Measurements from ENCODE around the gene ZMYM3. TPM values are rescaled to one million over a fixed set of nuclear protein-coding genes. Genes with fewer than 3 reads are reported as not detected.
"Not testable (repeated sequence)": the region's sequence is repeated elsewhere in the genome, so short reads cannot be mapped to it uniquely, and the experiment has no call there.

The ZMYM3 gene
- total RNA-seq, 2 donors from 2014 or later = 18.3 TPM

DNA sequence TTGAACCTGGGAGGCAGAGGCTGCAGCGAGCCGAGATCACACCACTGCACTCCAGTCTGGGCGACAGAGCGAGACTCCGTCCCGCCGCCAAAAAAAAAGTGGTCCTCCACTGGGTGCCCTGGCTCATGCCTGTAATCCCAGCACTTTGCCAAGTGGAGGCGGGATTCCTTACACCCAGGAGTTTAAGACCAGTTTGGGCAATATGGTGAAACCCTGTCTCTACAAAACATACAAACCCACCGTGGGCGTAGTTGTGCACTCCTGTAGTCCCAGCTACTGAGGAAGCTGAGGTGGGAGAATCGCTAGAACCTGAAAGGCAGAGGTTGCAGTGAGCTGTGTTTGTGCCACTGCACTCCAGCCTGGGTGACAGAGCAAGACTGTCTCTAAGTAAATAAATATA, 27.4 kb upstream of the ZMYM3 start:
- H3K36me3 Mint-ChIP-seq (ENCODE audit: low read depth) = peaks cover 34% of the 10 kb centered on the region

GRCh38 chrX:71272313-71272712, 18.4 kb upstream of the ZMYM3 start:
- H3K27ac Mint-ChIP-seq; H3K4me1 Mint-ChIP-seq; H3K4me3 Mint-ChIP-seq; H3K27me3 Mint-ChIP-seq; H3K36me3 Mint-ChIP-seq (ENCODE audit: low read depth); H3K9me3 Mint-ChIP-seq; ATAC-seq (replicated peaks): not testable (repeated sequence)

More for the DNA sequence above, 27.4 kb upstream of the ZMYM3 start:
- H3K27ac Mint-ChIP-seq; H3K4me3 Mint-ChIP-seq; H3K4me1 Mint-ChIP-seq; H3K9me3 Mint-ChIP-seq; ATAC-seq (replicated peaks); H3K27me3 Mint-ChIP-seq: not testable (repeated sequence)

- no peak for ATAC-seq (replicated peaks)
- Mint-ChIP-seq H3K9me3 (no peaks in the 10 kb centered on the region), H3K27ac (no peak overlapping the region), H3K36me3 (ENCODE audit: low read depth) (no peaks in the 10 kb centered on the region), H3K27me3 (no peaks in the 10 kb centered on the region), H3K4me1 (no peaks in the 10 kb centered on the region), H3K4me3 (no peak overlapping the region)
These were observed 16.0 kb upstream of the ZMYM3 start for GRCh38 chrX:71269801-71270395.

DNA sequence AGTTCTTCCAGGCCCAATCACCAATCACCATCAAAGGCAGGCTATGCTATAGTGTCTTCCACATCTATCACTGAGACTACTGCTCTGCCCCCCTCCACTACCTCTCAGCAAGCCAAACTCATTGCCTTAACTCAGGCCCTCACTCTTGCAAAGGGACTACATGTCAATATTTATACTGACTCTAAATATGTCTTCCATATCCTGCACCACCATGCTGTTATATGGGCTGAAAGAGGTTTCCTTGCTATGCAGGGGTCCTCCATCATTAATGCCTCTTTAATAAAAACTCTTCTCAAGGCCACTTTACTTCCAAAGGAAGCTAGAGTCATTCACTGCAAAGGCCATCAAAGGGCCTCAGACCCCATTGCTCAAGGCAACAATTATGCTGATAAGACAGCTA, 14.7 kb upstream of the ZMYM3 start:
- H3K27ac Mint-ChIP-seq; H3K27me3 Mint-ChIP-seq; H3K4me1 Mint-ChIP-seq; H3K36me3 Mint-ChIP-seq (ENCODE audit: low read depth); H3K9me3 Mint-ChIP-seq; H3K4me3 Mint-ChIP-seq; ATAC-seq (replicated peaks): not testable (repeated sequence)

- Mint-ChIP-seq H3K4me1 (peaks cover 7% of the 10 kb centered on the region), H3K27ac (no peak overlapping the region), H3K27me3 (no peaks in the 10 kb centered on the region), H3K36me3 (ENCODE audit: low read depth) (no peaks in the 10 kb centered on the region), H3K4me3 (no peak overlapping the region), H3K9me3 (no peaks in the 10 kb centered on the region)
- no peak for ATAC-seq (replicated peaks)
These were observed 2.9 kb upstream of the ZMYM3 start for GRCh38 chrX:71256856-71257255.

- no peaks in the 10 kb centered on the region for H3K27me3 Mint-ChIP-seq
- peaks cover 9% of the 10 kb centered on the region for H3K4me1 Mint-ChIP-seq
- peak overlapping the region; percentile 74 for H3K4me3 Mint-ChIP-seq
These were observed 2.1 kb upstream of the ZMYM3 start for GRCh38 chrX:71256051-71256450.

DNA sequence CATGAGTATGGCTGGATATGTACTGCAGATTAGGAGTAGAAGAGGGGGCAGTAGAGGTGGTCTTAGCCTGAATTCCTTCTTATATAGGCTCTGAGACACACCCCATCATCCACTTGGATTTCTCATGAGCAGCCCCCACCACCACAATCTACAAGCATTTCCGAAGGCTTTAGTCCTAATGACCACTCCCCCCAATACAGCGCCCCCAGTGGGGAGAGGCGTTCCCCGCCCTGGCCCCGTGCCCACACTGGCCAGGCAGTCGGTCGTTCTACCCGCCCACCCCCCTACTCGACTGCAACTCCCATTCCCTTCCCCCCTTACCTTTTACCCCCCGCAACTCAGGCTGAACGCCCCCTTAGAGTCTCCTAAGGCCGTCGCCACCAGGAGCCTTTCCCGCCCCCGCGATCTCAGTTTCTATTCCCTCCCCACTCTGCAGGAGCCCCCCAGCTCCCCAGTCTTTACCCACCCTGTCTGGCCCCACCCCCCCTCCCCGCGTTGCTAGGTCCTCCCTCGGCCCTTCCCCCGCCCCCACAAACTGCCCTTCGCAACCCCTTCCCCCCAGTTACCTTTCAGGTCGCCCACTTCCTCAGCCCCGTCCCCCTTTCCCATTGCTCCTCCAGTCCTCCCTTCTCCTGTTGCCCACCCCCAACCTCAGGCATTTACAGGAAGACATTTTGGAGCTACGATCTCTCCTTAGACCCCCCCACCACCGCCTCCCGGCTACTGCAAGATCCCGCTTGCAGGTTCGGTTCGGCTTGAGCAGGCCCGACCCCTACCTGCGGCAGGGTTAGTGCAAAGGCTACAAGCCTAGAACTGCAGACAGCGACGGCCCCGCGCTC, 468 bp downstream of the ZMYM3 start:
- H3K27ac Mint-ChIP-seq = peak overlapping the region; percentile 75
- ATAC-seq (replicated peaks) = no peak
- peak overlapping the region; percentile 74 for H3K4me3 Mint-ChIP-seq
- H3K4me1 Mint-ChIP-seq = peaks cover 9% of the 10 kb centered on the region
- H3K27me3 Mint-ChIP-seq = no peaks in the 10 kb centered on the region
- H3K9me3 Mint-ChIP-seq = no peaks in the 10 kb centered on the region
- H3K36me3 Mint-ChIP-seq (ENCODE audit: low read depth) = peaks cover 19% of the 10 kb centered on the region

More at GRCh38 chrX:71256051-71256450, 2.1 kb upstream of the ZMYM3 start:
- Mint-ChIP-seq H3K27ac (peak overlapping the region; percentile 75), H3K36me3 (ENCODE audit: low read depth) (no peaks in the 10 kb centered on the region), H3K9me3 (no peaks in the 10 kb centered on the region)
- no peak for ATAC-seq (replicated peaks)

DNA sequence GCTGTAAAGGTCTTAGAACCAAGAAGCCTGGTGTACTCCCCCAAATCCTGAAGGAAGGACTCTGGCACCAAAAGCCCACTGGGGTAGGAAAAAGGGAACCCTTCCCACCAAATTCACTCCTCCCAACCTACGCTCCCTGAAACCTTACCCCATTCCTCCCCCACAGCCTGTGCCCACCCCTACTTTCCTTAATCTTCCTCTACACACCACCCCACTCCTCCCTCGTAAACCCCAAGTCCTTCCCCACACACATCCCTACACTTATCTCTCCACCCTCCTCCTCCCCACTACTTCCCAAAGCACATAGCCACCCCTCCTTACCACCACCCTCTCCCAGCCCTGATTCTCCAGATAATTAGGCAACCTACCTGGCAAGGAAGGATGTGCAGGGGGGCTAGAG, 1.7 kb downstream of the ZMYM3 start:
- Mint-ChIP-seq H3K27me3 (no peaks in the 10 kb centered on the region), H3K4me1 (peaks cover 9% of the 10 kb centered on the region), H3K9me3 (no peaks in the 10 kb centered on the region), H3K36me3 (ENCODE audit: low read depth) (peaks cover 29% of the 10 kb centered on the region), H3K27ac (no peak overlapping the region), H3K4me3 (peak overlapping the region; percentile 74)
- no peak for ATAC-seq (replicated peaks)

GRCh38 chrX:71251466-71251973, 2.4 kb downstream of the ZMYM3 start:
- ATAC-seq (replicated peaks) = peak; percentile 26
- Mint-ChIP-seq H3K9me3 (no peaks in the 10 kb centered on the region), H3K4me3 (peak overlapping the region; percentile 74), H3K36me3 (ENCODE audit: low read depth) (peaks cover 34% of the 10 kb centered on the region), H3K27ac (no peak overlapping the region), H3K27me3 (no peaks in the 10 kb centered on the region), H3K4me1 (peaks cover 9% of the 10 kb centered on the region)

DNA sequence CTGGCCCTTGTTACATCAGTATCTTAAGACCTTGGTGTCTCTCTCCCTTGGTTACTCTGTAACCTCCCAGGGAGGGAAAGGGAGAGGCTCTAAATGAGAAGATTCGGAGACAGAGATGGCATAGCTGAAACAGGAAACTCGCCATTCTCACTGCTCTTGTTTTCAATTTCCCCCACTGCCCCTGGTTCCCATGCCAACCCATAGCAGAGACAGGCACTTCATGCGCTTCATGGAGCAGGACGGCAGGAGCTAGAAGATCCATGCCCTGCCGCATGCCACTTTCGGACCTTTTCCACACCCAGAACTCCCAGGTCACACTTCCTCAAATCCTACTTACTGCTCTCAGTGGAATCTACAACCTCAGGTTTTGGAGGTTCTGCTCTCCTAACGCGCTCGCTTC, 3.1 kb downstream of the ZMYM3 start:
- Mint-ChIP-seq H3K4me1 (peaks cover 9% of the 10 kb centered on the region), H3K4me3 (peak overlapping the region; percentile 74), H3K9me3 (no peaks in the 10 kb centered on the region), H3K27ac (no peak overlapping the region), H3K27me3 (no peaks in the 10 kb centered on the region), H3K36me3 (ENCODE audit: low read depth) (peaks cover 36% of the 10 kb centered on the region)
- no peak for ATAC-seq (replicated peaks)

- H3K27me3 Mint-ChIP-seq = no peaks in the 10 kb centered on the region
These were observed 8.8 kb downstream of the ZMYM3 start for GRCh38 chrX:71245159-71245558.

DNA sequence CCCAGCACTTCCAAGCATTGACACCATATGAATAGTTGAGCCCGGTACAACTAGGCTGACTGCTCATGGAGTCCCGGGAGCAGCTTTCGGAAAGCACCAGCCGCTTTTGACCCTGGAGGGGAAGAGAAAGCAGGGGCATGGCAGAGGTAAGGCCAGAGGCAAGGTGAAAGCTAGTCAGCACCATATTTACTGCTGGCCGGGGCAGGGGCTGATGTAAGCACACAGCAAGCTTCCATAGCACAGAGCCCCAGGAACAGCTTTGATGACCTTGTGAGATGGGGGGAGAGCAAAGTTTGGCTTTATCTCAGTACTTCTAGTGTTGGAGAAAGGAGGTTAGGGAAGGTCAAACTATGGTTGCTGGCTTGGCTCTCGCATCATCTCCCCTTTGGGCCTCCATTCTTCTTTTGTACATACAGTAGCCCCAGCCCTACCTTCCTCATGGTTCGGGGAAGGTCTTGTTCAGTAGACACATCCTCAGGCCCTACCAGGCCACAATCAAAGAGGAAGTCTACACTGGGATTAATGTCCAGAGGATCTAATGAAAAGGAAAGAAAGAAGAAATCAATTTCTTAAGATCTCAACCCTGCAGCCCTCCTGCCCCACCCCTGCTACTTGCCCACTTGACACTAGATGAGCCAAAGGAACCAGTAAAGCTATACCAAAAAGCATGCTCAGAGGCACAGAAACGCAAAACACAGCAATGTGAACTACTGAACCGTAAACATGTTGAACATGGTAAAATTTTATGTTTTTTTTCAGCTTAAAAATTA, 9.4 kb downstream of the ZMYM3 start:
- Mint-ChIP-seq H3K4me3 (no peak overlapping the region), H3K27me3 (no peaks in the 10 kb centered on the region), H3K4me1 (no peaks in the 10 kb centered on the region), H3K27ac (no peak overlapping the region), H3K36me3 (ENCODE audit: low read depth) (peaks cover 87% of the 10 kb centered on the region), H3K9me3 (no peaks in the 10 kb centered on the region)
- no peak for ATAC-seq (replicated peaks)

More at GRCh38 chrX:71245159-71245558, 8.8 kb downstream of the ZMYM3 start:
- Mint-ChIP-seq H3K36me3 (ENCODE audit: low read depth) (peaks cover 88% of the 10 kb centered on the region), H3K4me3 (no peak overlapping the region), H3K9me3 (no peaks in the 10 kb centered on the region), H3K27ac (no peak overlapping the region), H3K4me1 (no peaks in the 10 kb centered on the region)
- no peak for ATAC-seq (replicated peaks)

GRCh38 chrX:71241301-71241700, 12.6 kb downstream of the ZMYM3 start:
- Mint-ChIP-seq H3K27me3 (no peaks in the 10 kb centered on the region), H3K4me3 (no peak overlapping the region), H3K9me3 (no peaks in the 10 kb centered on the region), H3K36me3 (ENCODE audit: low read depth) (peaks cover 59% of the 10 kb centered on the region), H3K27ac (no peak overlapping the region), H3K4me1 (no peaks in the 10 kb centered on the region)
- ATAC-seq (replicated peaks) = no peak

DNA sequence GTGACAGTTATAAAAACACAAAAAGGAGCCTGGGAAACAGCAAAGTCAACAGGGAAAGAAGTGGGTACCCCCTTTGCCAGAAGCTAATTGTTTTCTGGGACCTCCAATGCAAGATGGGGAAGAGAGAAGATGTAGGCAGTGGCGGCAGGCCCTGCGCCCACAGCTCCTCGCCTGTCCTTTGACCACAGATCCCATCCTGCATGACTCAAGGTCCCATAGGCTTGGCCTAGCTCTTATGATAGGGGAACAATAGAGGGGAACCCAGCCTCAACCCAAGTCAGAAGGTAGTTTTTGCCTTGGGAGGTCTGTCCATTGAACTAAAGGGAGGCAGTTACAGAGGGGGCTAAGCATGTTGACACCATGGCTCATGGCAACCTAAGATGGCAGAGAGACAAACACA, 14.2 kb downstream of the ZMYM3 start:
- Mint-ChIP-seq H3K36me3 (ENCODE audit: low read depth) (peaks cover 51% of the 10 kb centered on the region), H3K9me3 (no peaks in the 10 kb centered on the region), H3K4me3 (no peak overlapping the region), H3K27me3 (no peaks in the 10 kb centered on the region), H3K4me1 (no peaks in the 10 kb centered on the region), H3K27ac (no peak overlapping the region)
- no peak for ATAC-seq (replicated peaks)
